Aorta (tissue), 5 donors: ENCODE data around the gene SPC24. TPM values are rescaled to one million over a fixed set of nuclear protein-coding genes. Genes with fewer than 3 reads are reported as not detected.
A peak's percentile ranks its signal among the peaks of the same experiment; 100 is the strongest.
"Not testable (repeated sequence)": the region's sequence is repeated elsewhere in the genome, so short reads cannot be mapped to it uniquely, and the experiment has no call there.

Source experiments
- ATAC-seq: fragments of 200-7000 bp; cut with Tn5 transposase; one replicate; pipeline ENCODE4 v1.9.1; 2022; ENCODE audit warnings: moderate library complexity; ENCODE audit not compliant: low FRiP score
- DNase-seq, 2 donors: peaks; one replicate each; pipeline ENCODE4 v3.0.0-alpha.2; 2020
- H3K27ac ChIP-seq, 2 donors: one replicate each; pipeline ENCODE4 v1.5.1; 2013; ENCODE audit warnings: low read length in 2 of 2, mild to moderate bottlenecking in 2 of 2, moderate library complexity in 2 of 2, control low read depth in 1 of 2, inconsistent platforms in 1 of 2, low read depth in 1 of 2
- H3K27me3 ChIP-seq, 2 donors: one replicate each; pipeline ENCODE4 v1.6.1; 2013; ENCODE audit warnings: control low read depth in 1 of 2, low read length in 1 of 2, mild to moderate bottlenecking in 1 of 2, moderate library complexity in 1 of 2; ENCODE audit not compliant: insufficient read depth in 2 of 2, control insufficient read depth in 1 of 2
- H3K36me3 ChIP-seq, 2 donors: one replicate each; pipeline ENCODE4 v1.6.1; 2013; ENCODE audit warnings: control low read depth in 1 of 2, low read length in 1 of 2, mild to moderate bottlenecking in 1 of 2; ENCODE audit not compliant: insufficient read depth in 2 of 2, control insufficient read depth in 1 of 2
- H3K4me1 ChIP-seq, 2 donors: one replicate each; pipeline ENCODE4 v1.6.1; 2013; ENCODE audit warnings: low read length in 2 of 2, control low read depth in 1 of 2, mild to moderate bottlenecking in 1 of 2, moderate library complexity in 1 of 2; ENCODE audit not compliant: insufficient read depth in 2 of 2, control insufficient read depth in 1 of 2
- H3K4me3 ChIP-seq, 2 donors: one replicate each; pipeline ENCODE4 v1.5.1; 2013; ENCODE audit warnings: low read length in 2 of 2, control low read depth in 1 of 2, mild to moderate bottlenecking in 1 of 2
- H3K9me3 ChIP-seq: one replicate; pipeline ENCODE4 v1.6.1; 2013; ENCODE audit warnings: mild to moderate bottlenecking, low read length; ENCODE audit not compliant: control insufficient read depth
- WGBS, 2 donors: extraction: QIAGEN DNeasy Blood & Tissue Kit; methylation state at CpG; one replicate each; pipeline ENCODE4 v1.1.7; 2013; 5-methylcytosine and 5-hydroxymethylcytosine counted together
- intact Hi-C, 2 donors: fragments of 100-400 bp; cut with DNase I; formaldehyde crosslinking; loops; one replicate each; pipeline versions ENCODE4 v1.14.2 to v1.15.0; 2022
- polyA plus RNA-seq, 2 donors: library from polyadenylated mRNA; stranded (reverse); fragments of 200-250 nt; gene quantifications; one replicate each; pipeline ENCODE4 v1.2.3, GENCODE V29; 2013
- total RNA-seq, 2 donors: library from RNA; stranded (reverse); fragmentation: NEBNext Ultra II Directional; extraction: Animal tissue kit (Norgen Biotek cat#: 25700); gene quantifications; one replicate each; pipeline ENCODE4 v1.2.1, GENCODE V29; 2021
- donor health status: healthy with polysubstance abuse.
- donor health status: Bipolar disorder and iron deficiency.
- donor health status: DM: no; HTN: no; CAD: no.
- donor health status: DM: no; HTN: no; CAD: no.
- donor health status: DM: yes; HTN: yes; CAD: no.

The SPC24 gene
- total and polyA plus RNA-seq, 4 donors = 0.43 to 2.9 (median 1.1) TPM

DNA sequence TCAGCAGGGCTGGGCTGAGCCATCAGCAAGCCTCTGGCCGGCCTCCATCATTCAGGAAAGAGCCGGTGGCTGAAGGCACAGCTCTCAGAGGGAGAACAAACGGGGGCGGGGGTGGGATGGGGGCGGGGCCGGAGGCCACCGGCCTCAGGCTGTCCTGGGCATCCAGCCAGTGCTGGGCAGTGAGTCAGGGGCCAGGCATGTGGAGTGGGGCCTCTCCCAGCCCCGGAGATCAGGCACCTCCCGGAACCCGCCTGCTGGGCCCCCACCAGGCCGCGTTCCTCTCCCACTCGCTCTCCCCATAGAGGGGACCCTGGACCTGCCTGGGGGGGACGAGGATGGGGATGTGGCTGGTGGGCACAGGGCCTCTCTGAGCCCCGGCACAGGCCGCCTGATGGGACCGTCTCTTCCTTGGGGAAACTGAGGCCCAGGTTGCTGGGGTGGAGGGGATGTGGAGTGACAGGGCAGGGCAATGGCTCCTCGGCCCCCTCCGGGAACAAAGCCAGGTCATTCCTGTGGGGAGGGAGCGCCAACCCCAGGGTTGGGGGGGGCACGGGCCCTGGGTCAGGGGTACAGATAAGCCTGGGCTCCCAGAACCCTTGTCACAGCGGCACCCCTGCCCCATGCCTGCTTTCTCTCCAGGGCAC, 12.9 kb downstream of the SPC24 start:
- no peaks in the 10 kb centered on the region for H3K27me3 ChIP-seq
- peak overlapping the region; percentile 90 to 94 for H3K27ac ChIP-seq
- ATAC-seq = peak; percentile 83
- DNase-seq = peak; percentile 94 to 98
- H3K4me3 ChIP-seq = no peak overlapping the region
- WGBS, 2 donors = 0 to 4% methylated on average over 22 of the region's 22 CpGs
- no peaks in the 10 kb centered on the region for H3K36me3 ChIP-seq
- H3K9me3 ChIP-seq = no peaks in the 10 kb centered on the region
- intact Hi-C loops = no loop called here
- H3K4me1 ChIP-seq = no peaks in the 10 kb centered on the region

DNA sequence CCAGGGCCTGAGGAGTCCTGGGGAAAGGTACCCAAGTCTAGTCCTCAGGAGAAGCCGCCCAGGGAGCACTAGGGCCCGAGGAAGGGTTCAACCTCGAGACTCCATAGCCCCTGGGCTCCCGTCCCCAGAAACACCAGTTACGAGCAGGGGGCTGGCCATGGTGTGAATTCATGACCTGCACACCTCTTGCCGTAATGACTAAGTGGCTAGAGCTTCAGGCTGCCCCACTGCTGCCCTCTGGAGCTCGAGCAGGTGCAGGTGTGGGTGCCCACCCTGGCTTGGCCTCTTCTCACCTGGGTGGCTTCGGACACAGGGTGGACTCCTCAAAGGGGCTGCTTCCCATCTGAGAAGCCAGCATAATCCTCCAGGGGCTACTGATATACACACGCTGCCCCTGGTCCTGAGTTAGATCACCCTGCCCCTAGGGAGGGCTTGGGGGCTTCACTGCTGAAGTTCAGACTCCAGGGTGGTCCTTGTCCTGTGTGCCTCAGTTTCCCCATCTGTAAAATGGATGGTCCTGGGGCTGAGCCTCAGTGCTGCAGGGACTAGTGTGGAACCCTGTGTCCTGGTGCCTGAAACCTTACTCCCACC, 13.6 kb downstream of the SPC24 start:
- H3K4me1 ChIP-seq = no peaks in the 10 kb centered on the region
- H3K36me3 ChIP-seq = no peaks in the 10 kb centered on the region
- no peaks in the 10 kb centered on the region for H3K9me3 ChIP-seq
- 55% methylated on average over 9 of the region's 9 CpGs for WGBS, 2 donors
- intact Hi-C loops = no loop called here
- H3K27ac ChIP-seq = peak overlapping the region in 1 of 2 donors; percentile 54
- H3K27me3 ChIP-seq = no peaks in the 10 kb centered on the region
- no peak for ATAC-seq
- H3K4me3 ChIP-seq = no peak overlapping the region
- no peak for DNase-seq

GRCh38 chr19:11140896-11141295, 14.7 kb downstream of the SPC24 start:
- Histone ChIP-seq H3K27ac (no peak overlapping the region), H3K9me3 (no peaks in the 10 kb centered on the region), H3K4me1 (no peaks in the 10 kb centered on the region), H3K27me3 (no peaks in the 10 kb centered on the region), H3K36me3 (no peaks in the 10 kb centered on the region), H3K4me3 (no peak overlapping the region)
- ATAC-seq (no peak), DNase-seq (no peak)
- WGBS, 2 donors = 92 to 95% methylated on average over 9 of the region's 9 CpGs
- intact Hi-C loops = loop anchor here in 1 of 2 donors (1.0 kb wide), 1 partner anchor 16 kb away; no protein-coding TSS in a partner anchor

GRCh38 chr19:11140023-11140538, 15.5 kb downstream of the SPC24 start:
- DNase-seq, ATAC-seq, H3K36me3 ChIP-seq, H3K9me3 ChIP-seq, H3K4me3 ChIP-seq, H3K27me3 ChIP-seq, H3K4me1 ChIP-seq: not testable (repeated sequence)
- H3K27ac ChIP-seq = peak overlapping the region in 1 of 2 donors; percentile 41
- 67 to 71% methylated on average over 10 of the region's 10 CpGs for WGBS, 2 donors
- intact Hi-C loops = loop anchor here in 1 of 2 donors (1.0 kb wide), 1 partner anchor 17 kb away; no protein-coding TSS in a partner anchor

DNA sequence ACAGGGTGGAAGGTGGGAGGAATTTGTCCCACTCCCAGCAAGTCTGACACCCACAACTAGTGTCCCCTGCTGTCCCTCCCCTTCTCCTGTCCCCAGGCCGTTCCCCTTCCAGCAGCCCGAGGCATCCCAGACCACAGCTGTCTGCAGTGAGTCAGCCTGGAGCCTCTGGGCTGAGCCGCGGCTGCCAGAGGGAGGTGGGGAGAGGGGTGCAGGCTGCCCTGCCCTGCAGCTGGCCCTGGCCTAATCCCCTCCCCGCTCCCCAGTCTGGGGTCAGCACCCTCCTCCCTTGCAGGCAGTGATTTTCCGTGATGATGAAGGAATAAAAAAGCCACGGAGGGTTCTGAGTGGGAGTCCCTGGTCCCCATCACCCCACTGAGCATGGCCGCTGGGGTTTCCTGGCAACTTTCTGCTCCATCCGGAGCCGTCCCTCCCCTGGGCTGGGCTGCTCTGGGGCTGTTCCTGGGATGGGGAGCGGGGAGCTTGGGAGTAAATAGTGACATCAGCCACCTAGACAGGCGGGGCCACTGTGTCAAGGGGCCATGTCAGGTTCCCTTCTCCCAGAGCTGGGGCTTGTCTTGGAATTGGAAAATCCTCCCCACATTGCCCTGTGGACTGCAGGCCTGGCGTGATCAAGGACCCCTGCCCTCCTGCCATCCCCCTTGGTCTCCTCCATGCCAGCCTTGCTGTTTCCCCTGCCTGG, 16.8 kb downstream of the SPC24 start:
- DNase-seq (peak; percentile 90 to 91), ATAC-seq (peak; percentile 83)
- no peaks in the 10 kb centered on the region for H3K9me3 ChIP-seq
- H3K36me3 ChIP-seq = no peaks in the 10 kb centered on the region
- 3 to 4% methylated on average over 13 of the region's 13 CpGs for WGBS, 2 donors
- intact Hi-C loops = loop anchor here (2.0 to 10.0 kb wide), 2 partner anchors 64 to 306 kb away; no protein-coding TSS in a partner anchor
- no peaks in the 10 kb centered on the region for H3K4me1 ChIP-seq
- no peaks in the 10 kb centered on the region for H3K27me3 ChIP-seq
- peak overlapping the region; percentile 34 to 47 for H3K27ac ChIP-seq
- H3K4me3 ChIP-seq = no peak overlapping the region

DNA sequence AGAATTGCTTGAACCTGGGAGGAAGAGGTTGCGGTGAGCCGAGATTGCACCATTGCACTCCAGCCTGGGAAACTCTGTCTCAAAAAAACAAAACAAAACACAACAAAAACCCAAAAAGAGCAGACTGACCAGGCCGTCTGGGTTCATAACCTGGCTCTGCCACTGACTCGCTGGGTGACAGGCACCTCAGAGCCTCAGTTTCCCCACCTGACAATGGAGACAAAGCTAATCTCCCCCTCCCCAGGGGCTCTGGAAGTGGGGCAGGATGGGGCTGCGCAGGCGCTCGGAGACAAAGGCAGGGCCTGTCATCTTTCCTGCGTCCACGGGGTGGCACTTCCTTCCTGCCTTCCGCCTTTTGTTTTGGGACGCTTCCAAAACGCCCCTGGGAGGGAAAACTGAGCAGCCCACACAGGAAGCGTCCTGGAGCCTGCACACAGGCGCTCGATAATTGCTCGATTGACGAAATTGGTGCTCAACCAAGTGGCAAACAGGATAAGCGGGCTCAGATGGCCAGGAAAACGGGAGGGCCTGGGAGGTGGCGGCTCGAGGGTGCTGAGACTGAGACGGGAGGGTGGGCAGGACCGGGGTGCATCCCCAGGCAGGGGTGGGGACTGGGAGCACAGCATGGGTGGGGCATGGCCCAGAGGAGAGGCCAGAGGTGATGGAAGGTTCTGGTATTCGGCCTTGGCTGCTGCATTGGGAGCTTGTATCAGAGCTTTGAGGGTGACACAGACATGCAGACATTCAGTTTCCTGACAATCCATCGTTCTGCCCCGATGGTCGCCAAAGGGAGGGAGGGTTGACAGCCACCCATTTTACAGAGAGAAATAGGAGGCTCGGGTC, 17.8 kb downstream of the SPC24 start:
- no peaks in the 10 kb centered on the region for H3K36me3 ChIP-seq
- ATAC-seq (peak; percentile 85), DNase-seq (peak; percentile 88 to 90)
- no peaks in the 10 kb centered on the region for H3K9me3 ChIP-seq
- no peaks in the 10 kb centered on the region for H3K4me1 ChIP-seq
- peak overlapping the region; percentile 34 to 84 for H3K27ac ChIP-seq
- H3K4me3 ChIP-seq = no peak overlapping the region
- H3K27me3 ChIP-seq = no peaks in the 10 kb centered on the region
- 0 to 2% methylated on average over 26 to 28 of the region's 28 CpGs for WGBS, 2 donors
- intact Hi-C loops = loop anchor here (2.0 to 10.0 kb wide), 2 partner anchors 65 to 307 kb away; no protein-coding TSS in a partner anchor

- no peak for DNase-seq
- H3K27ac ChIP-seq = no peak overlapping the region
- H3K4me3 ChIP-seq = no peak overlapping the region
- no peaks in the 10 kb centered on the region for H3K36me3 ChIP-seq
- no peaks in the 10 kb centered on the region for H3K4me1 ChIP-seq
- no peak for ATAC-seq
- no peaks in the 10 kb centered on the region for H3K9me3 ChIP-seq
- intact Hi-C loops = loop anchor here in 1 of 2 donors (10.0 kb wide), 1 partner anchor 308 kb away; no protein-coding TSS in a partner anchor
- 75 to 76% methylated on average over 14 of the region's 14 CpGs for WGBS, 2 donors
- no peaks in the 10 kb centered on the region for H3K27me3 ChIP-seq
Measured at GRCh38 chr19:11136400-11137101, 19.0 kb downstream of the SPC24 start.
